IgD-negative memory B cell (primary cell): ENCODE measurements around the gene PDLIM5. TPM values are rescaled to one million over a fixed set of nuclear protein-coding genes. Genes with fewer than 3 reads are reported as not detected.

Experiments used
- H3K27ac Mint-ChIP-seq, 3 donors: one replicate each; pipeline ENCODE4 v1.8.0; 2020 to 2022; ENCODE audit warnings: mild to moderate bottlenecking in 3 of 3, mixed read lengths in 3 of 3, moderate library complexity in 1 of 3
- H3K27me3 Mint-ChIP-seq: one replicate; pipeline ENCODE4 v1.8.0; 2021; ENCODE audit warnings: mixed read lengths
- H3K36me3 Mint-ChIP-seq: one replicate; pipeline ENCODE4 v1.8.0; 2020; ENCODE audit warnings: mild to moderate bottlenecking, mixed read lengths
- H3K4me1 Mint-ChIP-seq, 3 donors: one replicate each; pipeline ENCODE4 v1.8.0; 2020 to 2022; ENCODE audit warnings: mixed read lengths in 3 of 3, mild to moderate bottlenecking in 1 of 3
- H3K4me3 Mint-ChIP-seq, 4 donors: one replicate each; pipeline ENCODE4 v1.8.0; 2020 to 2022; ENCODE audit warnings: mild to moderate bottlenecking in 4 of 4, mixed read lengths in 4 of 4, moderate library complexity in 3 of 4
- H3K9me3 Mint-ChIP-seq, 3 donors: one replicate each; pipeline ENCODE4 v1.8.0; 2020 to 2021; ENCODE audit warnings: mixed read lengths in 3 of 3, mild to moderate bottlenecking in 1 of 3
- polyA plus RNA-seq: library from polyadenylated mRNA; unstranded; fragments of 300-500 nt; fragmentation: Illumina TruSeq; gene quantifications from one replicate; pipeline ENCODE4 v1.2.3, GENCODE V29; 2021

The PDLIM5 gene
- polyA plus RNA-seq, 1 donor from 2014 or later: 37.0 TPM

GRCh38 chr4:94530073-94530472 is 78.3 kb downstream of the PDLIM5 start:
- Mint-ChIP-seq H3K27ac (no peak overlapping the region), H3K4me1 (peaks cover 9 to 23% (median 13%) of the 10 kb centered on the region in 3 donors), H3K36me3 (peaks cover 14% of the 10 kb centered on the region), H3K27me3 (no peaks in the 10 kb centered on the region), H3K4me3 (no peak overlapping the region), H3K9me3 (no peaks in the 10 kb centered on the region)

DNA sequence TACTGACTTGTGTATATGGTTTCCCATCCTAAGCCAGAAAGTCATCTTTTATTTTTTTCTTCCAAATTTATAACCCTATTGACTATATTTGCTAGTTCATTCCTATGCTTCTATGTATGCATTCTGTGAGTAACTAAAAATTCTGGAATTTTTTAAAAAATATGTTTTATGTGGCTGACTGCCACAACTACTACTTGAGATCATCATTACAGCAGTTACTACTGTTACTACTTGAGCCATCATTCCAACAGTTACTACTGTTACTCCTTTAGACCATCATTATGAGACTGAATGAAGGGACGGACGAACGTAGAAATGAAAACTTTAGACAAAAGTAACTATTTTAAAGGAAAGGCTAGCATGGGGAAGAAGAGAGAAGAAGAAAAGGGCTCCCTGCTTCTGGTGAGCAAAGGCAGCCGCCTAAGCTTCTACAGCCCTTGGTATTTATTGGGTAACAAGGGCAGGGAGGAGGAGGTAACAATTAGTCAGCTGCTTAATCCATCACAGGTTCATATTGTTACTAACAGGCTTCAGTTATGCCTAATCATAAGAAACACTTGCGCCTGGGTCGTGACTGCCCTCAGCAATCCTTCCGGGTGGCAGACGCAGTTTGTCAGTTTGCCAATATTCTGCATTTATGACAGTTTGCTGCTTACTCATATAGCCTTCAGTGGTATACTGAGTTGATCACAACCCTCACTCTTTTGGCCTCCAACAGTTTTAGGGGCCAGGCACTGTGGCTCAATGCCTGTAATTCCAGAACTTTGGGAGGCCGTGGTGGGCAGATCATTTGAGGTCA is 80.4 kb downstream of the PDLIM5 start:
- H3K36me3 Mint-ChIP-seq: peaks cover 16% of the 10 kb centered on the region
- H3K4me1 Mint-ChIP-seq: peaks cover 12 to 29% (median 18%) of the 10 kb centered on the region in 3 donors
- no peaks in the 10 kb centered on the region for H3K9me3 Mint-ChIP-seq
- no peak overlapping the region for H3K27ac Mint-ChIP-seq
- H3K27me3 Mint-ChIP-seq: no peaks in the 10 kb centered on the region
- H3K4me3 Mint-ChIP-seq: no peak overlapping the region

GRCh38 chr4:94533405-94534223 is 81.9 kb downstream of the PDLIM5 start:
- Mint-ChIP-seq H3K4me3 (peak overlapping the region in 1 of 4 donors; percentile 69), H3K27ac (peak overlapping the region; percentile 13 to 44 (median 42)), H3K36me3 (peaks cover 8% of the 10 kb centered on the region), H3K9me3 (no peaks in the 10 kb centered on the region), H3K4me1 (peaks cover 12 to 29% (median 18%) of the 10 kb centered on the region in 3 donors), H3K27me3 (no peaks in the 10 kb centered on the region)

GRCh38 chr4:94534401-94535312 is 82.9 kb downstream of the PDLIM5 start:
- peaks cover 17 to 29% (median 18%) of the 10 kb centered on the region in 3 donors for H3K4me1 Mint-ChIP-seq
- H3K9me3 Mint-ChIP-seq: no peaks in the 10 kb centered on the region
- peaks cover 10% of the 10 kb centered on the region for H3K36me3 Mint-ChIP-seq
- H3K27me3 Mint-ChIP-seq: no peaks in the 10 kb centered on the region
- H3K4me3 Mint-ChIP-seq: peak overlapping the region in 2 of 4 donors; percentile 44 to 60
- H3K27ac Mint-ChIP-seq: peak overlapping the region in 2 of 3 donors; percentile 2 to 15

GRCh38 chr4:94536049-94536448 is 84.3 kb downstream of the PDLIM5 start:
- peaks cover 8% of the 10 kb centered on the region for H3K36me3 Mint-ChIP-seq
- H3K4me1 Mint-ChIP-seq: peaks cover 17 to 26% (median 20%) of the 10 kb centered on the region in 3 donors
- peak overlapping the region in 1 of 4 donors; percentile 1 for H3K4me3 Mint-ChIP-seq
- no peak overlapping the region for H3K27ac Mint-ChIP-seq
- H3K27me3 Mint-ChIP-seq: no peaks in the 10 kb centered on the region
- no peaks in the 10 kb centered on the region for H3K9me3 Mint-ChIP-seq

- Mint-ChIP-seq H3K4me1 (peaks cover 17 to 26% (median 24%) of the 10 kb centered on the region in 3 donors), H3K4me3 (no peak overlapping the region), H3K9me3 (no peaks in the 10 kb centered on the region), H3K36me3 (peaks cover 8% of the 10 kb centered on the region), H3K27me3 (no peaks in the 10 kb centered on the region), H3K27ac (no peak overlapping the region)
These were observed 85.1 kb downstream of the PDLIM5 start for GRCh38 chr4:94536649-94537469.

DNA sequence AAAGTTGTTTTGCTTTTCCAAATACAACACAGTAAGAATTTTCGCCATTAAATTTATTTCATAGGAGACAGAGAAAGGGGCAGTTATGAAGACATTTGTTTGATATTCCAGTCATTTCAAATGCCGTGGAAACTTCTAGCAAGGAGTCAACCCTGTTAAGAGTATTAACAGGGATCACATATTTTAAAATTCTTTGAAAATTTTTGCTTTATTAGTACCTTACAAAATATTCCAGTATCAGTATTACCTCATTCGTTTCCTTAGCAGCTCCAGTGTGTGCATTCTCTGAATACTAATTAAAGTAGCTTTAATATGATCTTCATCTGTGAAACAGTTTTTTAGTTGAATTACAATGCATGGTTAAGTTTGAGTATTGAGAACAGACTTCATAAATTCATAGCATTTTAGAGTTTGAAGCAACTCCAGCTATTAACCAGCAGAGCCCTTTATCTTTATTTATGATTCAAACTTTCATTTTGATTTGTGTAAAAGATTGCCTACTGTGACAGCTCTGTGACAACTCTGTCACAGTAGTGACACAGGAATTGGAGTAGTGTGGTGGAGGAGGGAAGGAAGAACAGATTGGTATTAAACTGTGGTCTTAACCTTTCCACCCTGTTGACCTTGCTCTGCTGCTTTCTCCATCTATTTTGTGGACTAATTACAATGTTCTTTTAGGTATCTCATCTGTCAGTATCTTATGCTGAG is 86.3 kb downstream of the PDLIM5 start:
- no peaks in the 10 kb centered on the region for H3K27me3 Mint-ChIP-seq
- no peak overlapping the region for H3K4me3 Mint-ChIP-seq
- peaks cover 8% of the 10 kb centered on the region for H3K36me3 Mint-ChIP-seq
- peaks cover 17 to 26% (median 19%) of the 10 kb centered on the region in 3 donors for H3K4me1 Mint-ChIP-seq
- H3K27ac Mint-ChIP-seq: no peak overlapping the region
- no peaks in the 10 kb centered on the region for H3K9me3 Mint-ChIP-seq

DNA sequence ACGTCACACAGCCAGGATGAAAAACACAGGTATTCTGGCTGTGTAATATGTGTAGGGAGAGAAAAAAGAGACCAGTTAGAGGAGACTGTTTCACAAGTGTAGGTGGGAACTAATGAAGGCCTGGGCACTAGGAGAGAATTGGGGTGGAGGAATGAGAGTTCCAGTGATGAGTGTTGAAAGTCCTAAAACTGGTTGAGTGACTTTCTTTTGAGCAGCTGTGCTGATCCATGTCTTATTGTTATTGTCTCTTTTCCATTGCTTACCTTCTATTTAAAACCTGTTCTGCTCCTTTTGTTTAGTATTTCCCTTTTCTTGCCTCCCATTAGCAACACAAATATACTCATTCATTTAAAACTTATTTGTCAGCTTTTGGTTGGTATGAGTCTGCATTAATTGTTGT is 88.7 kb downstream of the PDLIM5 start:
- Mint-ChIP-seq H3K4me3 (no peak overlapping the region), H3K9me3 (no peaks in the 10 kb centered on the region), H3K4me1 (peaks cover 4 to 9% (median 5%) of the 10 kb centered on the region in 3 donors), H3K27ac (no peak overlapping the region), H3K36me3 (peaks cover 10% of the 10 kb centered on the region), H3K27me3 (no peaks in the 10 kb centered on the region)

DNA sequence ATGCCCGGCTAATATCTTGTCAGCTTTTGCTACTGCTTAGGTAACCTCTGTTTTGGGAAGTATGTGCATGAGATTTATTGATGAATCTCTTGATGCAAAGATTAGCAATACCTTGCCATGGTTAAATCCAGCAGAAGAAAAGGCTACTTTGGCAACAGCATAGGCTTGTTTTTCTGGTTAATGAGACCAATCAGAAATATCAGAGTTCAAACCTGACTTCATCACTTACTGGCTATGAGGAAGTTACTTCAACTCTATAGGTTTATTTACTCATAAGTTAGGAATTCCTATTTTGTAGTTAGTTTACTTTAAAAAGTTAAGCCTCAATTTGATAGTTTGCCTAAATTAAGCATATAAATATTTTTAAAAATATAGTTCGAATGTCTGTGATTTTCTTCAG is 93.1 kb downstream of the PDLIM5 start:
- H3K9me3 Mint-ChIP-seq: peaks cover 0 to 4% (median 0%) of the 10 kb centered on the region in 3 donors
- no peak overlapping the region for H3K27ac Mint-ChIP-seq
- H3K27me3 Mint-ChIP-seq: no peaks in the 10 kb centered on the region
- H3K4me1 Mint-ChIP-seq: peaks cover 0 to 8% (median 5%) of the 10 kb centered on the region in 3 donors
- peaks cover 18% of the 10 kb centered on the region for H3K36me3 Mint-ChIP-seq
- H3K4me3 Mint-ChIP-seq: no peak overlapping the region

- Mint-ChIP-seq H3K9me3 (peaks cover 0 to 4% (median 0%) of the 10 kb centered on the region in 3 donors), H3K4me1 (peaks cover 0 to 8% (median 5%) of the 10 kb centered on the region in 3 donors), H3K27ac (no peak overlapping the region), H3K27me3 (no peaks in the 10 kb centered on the region), H3K4me3 (no peak overlapping the region), H3K36me3 (peaks cover 18% of the 10 kb centered on the region)
These were observed 93.6 kb downstream of the PDLIM5 start for GRCh38 chr4:94545296-94545695.

GRCh38 chr4:94546949-94547348 is 95.2 kb downstream of the PDLIM5 start:
- Mint-ChIP-seq H3K27ac (no peak overlapping the region), H3K9me3 (peaks cover 0 to 4% (median 0%) of the 10 kb centered on the region in 3 donors), H3K4me1 (peaks cover 0 to 5% (median 0%) of the 10 kb centered on the region in 3 donors), H3K4me3 (no peak overlapping the region), H3K36me3 (peaks cover 18% of the 10 kb centered on the region), H3K27me3 (no peaks in the 10 kb centered on the region)

DNA sequence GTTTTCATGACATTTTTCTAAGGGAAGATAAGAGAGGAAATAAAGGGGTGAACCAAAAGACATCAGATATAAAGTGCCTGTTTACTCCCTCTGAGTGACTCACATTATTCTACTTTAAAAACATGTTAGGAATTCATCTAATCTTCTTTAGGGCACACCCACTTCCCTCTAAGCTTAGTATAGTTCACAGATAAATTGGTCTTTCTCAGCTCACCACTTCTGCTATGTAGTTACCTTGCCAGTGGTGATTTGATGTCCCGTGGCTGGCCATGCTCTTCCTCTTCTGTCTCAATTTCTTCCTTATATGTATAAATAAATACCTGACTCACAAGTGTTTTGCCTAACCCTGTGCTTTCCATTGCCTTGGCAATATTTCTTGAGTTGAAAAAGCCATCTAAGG is 96.8 kb downstream of the PDLIM5 start:
- no peak overlapping the region for H3K27ac Mint-ChIP-seq
- peaks cover 0 to 5% (median 0%) of the 10 kb centered on the region in 3 donors for H3K4me1 Mint-ChIP-seq
- peaks cover 18% of the 10 kb centered on the region for H3K36me3 Mint-ChIP-seq
- no peak overlapping the region for H3K4me3 Mint-ChIP-seq
- peaks cover 0 to 4% (median 0%) of the 10 kb centered on the region in 3 donors for H3K9me3 Mint-ChIP-seq
- no peaks in the 10 kb centered on the region for H3K27me3 Mint-ChIP-seq

DNA sequence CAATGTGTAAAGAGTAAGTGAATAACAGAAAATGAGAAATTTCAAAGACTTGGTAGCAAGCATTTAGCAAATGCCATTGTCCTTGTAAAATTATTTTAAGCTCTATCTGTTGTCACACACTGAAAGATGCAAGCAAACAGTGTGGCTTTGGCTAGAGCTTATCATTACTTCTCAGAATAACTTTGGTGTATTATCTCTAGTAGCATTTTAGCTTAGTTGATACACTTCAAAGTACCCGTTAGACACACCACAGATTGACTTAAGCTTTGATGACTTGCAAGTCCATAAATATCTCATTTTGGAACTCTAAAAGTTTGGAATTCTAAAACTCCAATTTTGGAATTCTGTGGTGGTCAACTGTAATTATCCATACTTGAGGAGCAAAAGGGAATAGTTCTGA is 98.6 kb downstream of the PDLIM5 start:
- Mint-ChIP-seq H3K9me3 (peaks cover 0 to 4% (median 0%) of the 10 kb centered on the region in 3 donors), H3K4me1 (peaks cover 0 to 5% (median 0%) of the 10 kb centered on the region in 3 donors), H3K36me3 (peaks cover 16% of the 10 kb centered on the region), H3K27ac (no peak overlapping the region), H3K27me3 (no peaks in the 10 kb centered on the region), H3K4me3 (no peak overlapping the region)
